DND-41 (cell line): ENCODE results near the gene ALPL.
A peak's percentile ranks its signal among the peaks of the same experiment; 100 is the strongest.

Experiments used
- ATAC-seq: fragments of 200-7000 bp; cut with Tn5 transposase; 3 replicates; pipeline ENCODE4 v1.9.1; 2021; ENCODE audit warnings: low read depth; ENCODE audit not compliant: insufficient read depth
- DNase-seq: peaks from one replicate; pipeline ENCODE4 v3.0.0-alpha.2; 2020
- H2AFZ ChIP-seq: 2 replicates; pipeline ENCODE4 v1.6.0; 2012; ENCODE audit warnings: low read depth, low read length
- H3K27ac ChIP-seq: 2 replicates; pipeline ENCODE4 v1.5.1; 2012; ENCODE audit warnings: low read length, inconsistent platforms
- H3K27me3 ChIP-seq: fragments of 200-600 bp; sonication (generic); 2 replicates; pipeline ENCODE4 v1.6.0; 2012; ENCODE audit warnings: low read length, mild to moderate bottlenecking, inconsistent platforms; ENCODE audit not compliant: insufficient read depth, poor library complexity
- H3K36me3 ChIP-seq: 2 replicates; pipeline ENCODE4 v1.5.1; 2012; ENCODE audit warnings: low read length, inconsistent platforms; ENCODE audit not compliant: insufficient read depth
- H3K4me1 ChIP-seq: 2 replicates; pipeline ENCODE4 v1.5.1; 2012; ENCODE audit warnings: mild to moderate bottlenecking, low read length; ENCODE audit not compliant: insufficient read depth
- H3K4me2 ChIP-seq: 2 replicates; pipeline ENCODE4 v1.6.0; 2012; ENCODE audit warnings: mild to moderate bottlenecking, moderate library complexity, low read length, inconsistent platforms; ENCODE audit not compliant: insufficient read depth
- H3K4me3 ChIP-seq, 2 experiments: fragments of 200-600 bp in 1 of 2; shearing (Covaris generic) in 1 of 2; 2 replicates each; pipeline ENCODE4 v1.5.1; 2012 to 2016; ENCODE audit warnings: inconsistent platforms in 2 of 2, low read length in 2 of 2, mild to moderate bottlenecking in 2 of 2, low read depth in 1 of 2, moderate library complexity in 1 of 2
- H3K79me2 ChIP-seq: 2 replicates; pipeline ENCODE4 v1.6.0; 2012; ENCODE audit warnings: low read length, inconsistent platforms; ENCODE audit not compliant: insufficient read depth
- H3K9ac ChIP-seq: 2 replicates; pipeline ENCODE4 v1.6.0; 2012; ENCODE audit warnings: low read depth, mild to moderate bottlenecking, inconsistent platforms, low read length, moderate library complexity
- H3K9me3 ChIP-seq: 2 replicates; pipeline ENCODE4 v1.5.1; 2012; ENCODE audit warnings: low read length, moderate library complexity, mild to moderate bottlenecking, inconsistent platforms; ENCODE audit not compliant: insufficient read depth, severe bottlenecking
- H4K20me1 ChIP-seq: 2 replicates; pipeline ENCODE4 v1.6.0; 2012; ENCODE audit warnings: low read length; ENCODE audit not compliant: insufficient read depth
- CTCF ChIP-seq: IDR thresholded peaks from 2 replicates; pipeline ENCODE4 v1.5.1; 2012; ENCODE audit warnings: borderline replicate concordance, low read length, moderate library complexity, mild to moderate bottlenecking; ENCODE audit not compliant: poor library complexity, severe bottlenecking; ENCODE audit errors: extremely low read depth
- EZH2 ChIP-seq: IDR thresholded peaks from 3 replicates; pipeline ENCODE4 v1.6.1; 2012; ENCODE audit warnings: borderline replicate concordance, low read depth, mild to moderate bottlenecking, moderate library complexity, low read length, inconsistent platforms; ENCODE audit not compliant: severe bottlenecking

The ALPL gene

DNA sequence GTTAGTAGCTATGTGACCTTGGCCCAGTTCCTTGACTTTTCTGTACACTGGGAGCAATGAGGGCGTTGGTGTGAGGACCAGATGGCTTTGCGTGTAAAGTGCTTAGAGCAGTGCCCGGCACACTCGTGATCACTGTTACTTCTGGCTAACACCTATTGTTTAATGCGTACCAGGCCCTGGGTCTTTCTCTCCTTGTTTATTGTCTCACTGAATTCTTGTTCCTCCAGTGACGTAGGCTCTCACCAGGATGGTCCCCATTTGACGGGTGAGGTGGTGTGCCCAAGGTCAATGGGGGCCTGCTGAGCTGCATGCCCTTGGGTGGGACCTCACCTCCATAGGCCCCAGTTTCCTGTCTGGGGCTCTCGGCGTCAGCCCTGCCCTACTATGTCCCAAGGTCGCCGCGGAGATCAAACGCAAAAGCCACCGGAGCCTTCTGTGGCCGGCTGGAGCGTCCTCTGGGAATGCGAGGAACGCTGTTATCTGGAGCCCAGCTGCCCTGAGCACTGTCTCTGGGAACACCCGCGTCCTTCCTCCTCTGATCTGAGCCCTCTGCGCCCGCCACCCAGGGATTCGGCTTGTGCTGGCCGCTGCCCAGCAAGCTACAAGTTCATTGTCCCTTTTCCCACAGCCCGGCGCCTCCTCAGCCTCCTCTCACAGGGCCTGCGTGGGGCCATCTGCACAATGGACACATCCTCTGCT lies 28.9 kb downstream of the ALPL start:
- no peaks in the 10 kb centered on the region for H3K79me2 ChIP-seq
- ATAC-seq (no peak), DNase-seq (no peak)
- TF ChIP-seq EZH2, result no peak
- TF ChIP-seq CTCF, result no peak
- H4K20me1 ChIP-seq, result no peaks in the 10 kb centered on the region; the same call in 1 of the 2 replicates
- H3K9ac ChIP-seq, result no peak overlapping the region
- H3K4me3 ChIP-seq, result no peak overlapping the region
- H2AFZ ChIP-seq, result no peak overlapping the region
- no peaks in the 10 kb centered on the region for H3K4me1 ChIP-seq
- H3K36me3 ChIP-seq, result no peaks in the 10 kb centered on the region
- H3K27me3 ChIP-seq, result no peaks in the 10 kb centered on the region
- H3K4me2 ChIP-seq, result no peak overlapping the region
- no peak overlapping the region for H3K27ac ChIP-seq
- H3K9me3 ChIP-seq, result no peaks in the 10 kb centered on the region

GRCh38 chr1:21539933-21540332 lies 30.7 kb downstream of the ALPL start:
- H3K9ac ChIP-seq, result no peak overlapping the region
- DNase-seq (peak; percentile 12), ATAC-seq (no peak)
- H3K36me3 ChIP-seq, result no peaks in the 10 kb centered on the region
- no peak overlapping the region for H3K27ac ChIP-seq
- H3K79me2 ChIP-seq, result no peaks in the 10 kb centered on the region
- peaks cover 5% of the 10 kb centered on the region; the same call in 1 of the 2 replicates for H4K20me1 ChIP-seq
- no peak overlapping the region for H3K4me2 ChIP-seq
- H3K4me1 ChIP-seq, result no peaks in the 10 kb centered on the region
- no peaks in the 10 kb centered on the region for H3K9me3 ChIP-seq
- no peak overlapping the region for H3K4me3 ChIP-seq
- H3K27me3 ChIP-seq, result no peaks in the 10 kb centered on the region
- TF ChIP-seq EZH2 (no peak), CTCF (peak; percentile 34)
- no peak overlapping the region for H2AFZ ChIP-seq

DNA sequence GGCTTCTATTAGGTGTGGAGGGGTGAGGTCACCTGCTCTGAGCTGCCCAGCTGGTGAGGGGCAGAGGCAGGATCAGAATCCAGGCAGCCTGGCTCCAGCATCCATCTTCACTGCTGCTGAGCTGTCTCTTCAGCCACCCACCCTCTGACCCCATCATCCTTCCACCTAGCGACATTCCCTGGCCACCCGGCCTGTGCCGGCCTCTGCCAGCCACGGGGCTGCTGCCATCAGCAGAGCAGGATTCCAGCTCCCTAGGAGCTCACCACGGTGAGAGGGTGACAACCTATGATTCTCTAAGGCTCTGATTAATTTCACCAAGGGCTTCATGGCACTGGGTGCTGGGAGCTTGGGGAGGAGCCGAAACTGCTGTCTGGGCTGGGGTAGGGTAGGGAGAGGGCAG lies 32.1 kb downstream of the ALPL start:
- ATAC-seq, result no peak
- H3K4me1 ChIP-seq, result no peaks in the 10 kb centered on the region

More for the DNA sequence above, 32.1 kb downstream of the ALPL start:
- TF ChIP-seq CTCF (no peak), EZH2 (no peak)
- no peaks in the 10 kb centered on the region for H3K36me3 ChIP-seq
- H3K79me2 ChIP-seq, result no peaks in the 10 kb centered on the region
- H3K27ac ChIP-seq, result no peak overlapping the region
- H3K9ac ChIP-seq, result no peak overlapping the region
- H4K20me1 ChIP-seq, result peaks cover 5% of the 10 kb centered on the region; the same call in 1 of the 2 replicates
- H3K9me3 ChIP-seq, result no peaks in the 10 kb centered on the region
- H3K27me3 ChIP-seq, result no peaks in the 10 kb centered on the region
- H3K4me3 ChIP-seq, result no peak overlapping the region
- H3K4me2 ChIP-seq, result no peak overlapping the region
- no peak for DNase-seq
- H2AFZ ChIP-seq, result no peak overlapping the region
